ENCODE data around the gene RANBP3. TPM values are rescaled to one million over a fixed set of nuclear protein-coding genes. Genes with fewer than 3 reads are reported as not detected.

The RANBP3 gene
- total RNA-seq, 4 donors from 2014 or later = 55.6 to 85.0 (median 78.0) TPM

DNA sequence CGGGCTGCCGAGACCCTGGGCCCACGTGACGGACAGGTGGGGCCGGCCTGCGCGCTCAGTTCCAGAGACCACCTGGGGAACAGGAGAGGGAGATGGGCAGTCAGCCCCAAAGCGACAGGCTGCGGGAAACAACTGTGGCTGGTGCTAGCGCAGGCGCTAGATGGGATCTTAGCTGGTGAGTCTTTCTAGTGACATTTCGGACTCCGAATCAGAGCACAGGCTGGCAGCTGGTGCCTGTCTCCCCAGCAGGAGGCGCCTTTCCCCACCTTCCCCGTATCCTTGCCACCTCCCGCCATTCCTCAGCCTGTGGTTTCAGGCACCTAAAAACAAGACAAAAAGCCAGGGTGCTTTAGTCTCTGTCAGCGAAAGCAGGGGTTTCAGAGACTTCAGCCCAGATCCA lies 19.4 kb upstream of the RANBP3 start:
- Histone ChIP-seq H3K27me3 (no peaks in the 10 kb centered on the region), H3K4me3 (no peak overlapping the region), H3K9me3 (no peaks in the 10 kb centered on the region), H3K4me1 (peaks cover 7% of the 10 kb centered on the region), H3K36me3 (peaks cover 77% of the 10 kb centered on the region), H3K27ac (no peak overlapping the region)
- TF ChIP-seq POLR2AphosphoS5 (IDR thresholded peaks at IDR 0.05) (no peak), POLR2A (IDR thresholded peaks at IDR 0.05) (no peak), EP300 (IDR thresholded peaks at IDR 0.05) (no peak)
- 87% methylated on average over 17 of the region's 17 CpGs for WGBS
- DNase-seq (ENCODE audit: low spot score in 2 of 2) = no peak

DNA sequence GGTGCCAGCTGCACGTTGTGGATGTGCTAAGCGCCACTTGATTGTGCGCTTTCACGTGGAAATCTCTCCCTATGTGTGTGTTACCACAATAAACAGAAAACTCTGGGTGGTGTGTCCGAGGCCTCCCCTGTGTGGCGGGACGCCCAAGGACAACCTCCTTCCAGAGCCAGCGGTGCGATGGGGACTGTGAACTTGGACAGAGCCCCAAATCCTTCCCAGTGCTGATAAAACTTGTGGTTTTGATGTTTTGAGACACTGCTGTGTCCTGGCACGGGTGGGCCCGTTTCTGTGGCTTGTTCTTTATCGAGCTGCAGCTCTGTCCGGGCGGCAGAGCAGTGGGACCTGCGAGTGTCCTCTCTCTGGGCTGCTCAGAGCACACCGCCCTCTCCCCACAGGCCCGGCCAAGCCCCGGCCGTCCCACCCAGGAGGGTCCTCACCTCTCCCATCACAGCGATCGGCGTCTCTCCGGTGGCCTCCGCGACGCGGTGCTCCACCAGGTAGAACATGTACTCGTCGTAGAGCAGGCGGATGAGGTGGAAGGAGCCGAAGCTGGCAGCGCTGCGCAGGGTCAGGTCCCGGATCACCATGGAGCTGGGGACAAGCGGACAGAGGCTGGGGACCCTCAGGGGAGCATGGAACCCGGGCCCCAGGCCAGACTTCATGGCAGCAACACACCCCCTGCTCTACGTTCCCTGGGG lies 18.8 kb upstream of the RANBP3 start:
- peaks cover 7% of the 10 kb centered on the region for H3K4me1 ChIP-seq
- no peak for DNase-seq (ENCODE audit: low spot score in 2 of 2)
- no peak overlapping the region for H3K4me3 ChIP-seq
- no peak overlapping the region for H3K27ac ChIP-seq
- H3K27me3 ChIP-seq = no peaks in the 10 kb centered on the region
- 92% methylated on average over 19 of the region's 37 CpGs for WGBS
- H3K36me3 ChIP-seq = peaks cover 71% of the 10 kb centered on the region
- TF ChIP-seq EP300 (IDR thresholded peaks at IDR 0.05) (no peak), POLR2A (IDR thresholded peaks at IDR 0.05) (no peak), POLR2AphosphoS5 (IDR thresholded peaks at IDR 0.05) (no peak)
- TF ChIP-seq, protein P1, sequence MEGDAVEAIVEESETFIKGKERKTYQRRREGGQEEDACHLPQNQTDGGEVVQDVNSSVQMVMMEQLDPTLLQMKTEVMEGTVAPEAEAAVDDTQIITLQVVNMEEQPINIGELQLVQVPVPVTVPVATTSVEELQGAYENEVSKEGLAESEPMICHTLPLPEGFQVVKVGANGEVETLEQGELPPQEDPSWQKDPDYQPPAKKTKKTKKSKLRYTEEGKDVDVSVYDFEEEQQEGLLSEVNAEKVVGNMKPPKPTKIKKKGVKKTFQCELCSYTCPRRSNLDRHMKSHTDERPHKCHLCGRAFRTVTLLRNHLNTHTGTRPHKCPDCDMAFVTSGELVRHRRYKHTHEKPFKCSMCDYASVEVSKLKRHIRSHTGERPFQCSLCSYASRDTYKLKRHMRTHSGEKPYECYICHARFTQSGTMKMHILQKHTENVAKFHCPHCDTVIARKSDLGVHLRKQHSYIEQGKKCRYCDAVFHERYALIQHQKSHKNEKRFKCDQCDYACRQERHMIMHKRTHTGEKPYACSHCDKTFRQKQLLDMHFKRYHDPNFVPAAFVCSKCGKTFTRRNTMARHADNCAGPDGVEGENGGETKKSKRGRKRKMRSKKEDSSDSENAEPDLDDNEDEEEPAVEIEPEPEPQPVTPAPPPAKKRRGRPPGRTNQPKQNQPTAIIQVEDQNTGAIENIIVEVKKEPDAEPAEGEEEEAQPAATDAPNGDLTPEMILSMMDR (IDR thresholded peaks at IDR 0.05) = no peak
- H3K9me3 ChIP-seq = no peaks in the 10 kb centered on the region

DNA sequence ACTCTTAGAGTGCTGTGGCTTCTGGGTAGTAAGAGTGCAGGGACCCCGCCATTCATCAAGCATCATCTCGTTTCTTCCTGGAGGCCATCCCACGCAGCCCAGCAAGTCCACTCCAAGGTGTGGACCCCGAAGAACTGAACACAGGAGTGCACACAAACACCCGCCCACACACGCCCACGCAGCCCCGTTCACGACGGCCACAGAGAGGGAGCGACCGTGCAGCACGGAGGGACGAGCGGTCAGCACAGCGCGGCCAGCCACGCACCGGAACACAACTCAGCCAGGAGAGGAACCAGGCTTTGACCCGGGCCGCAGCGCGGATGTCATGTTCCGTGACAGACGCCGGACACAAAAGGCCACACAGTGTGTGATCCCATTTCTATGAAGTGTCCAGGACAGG lies 18.2 kb upstream of the RANBP3 start:
- no peaks in the 10 kb centered on the region for H3K9me3 ChIP-seq
- WGBS = 88% methylated on average over 26 of the region's 26 CpGs
- H3K27me3 ChIP-seq = no peaks in the 10 kb centered on the region
- H3K4me1 ChIP-seq = peaks cover 7% of the 10 kb centered on the region
- DNase-seq (ENCODE audit: low spot score in 2 of 2) = no peak
- no peak overlapping the region for H3K27ac ChIP-seq
- H3K36me3 ChIP-seq = peaks cover 65% of the 10 kb centered on the region
- TF ChIP-seq POLR2A (IDR thresholded peaks at IDR 0.05) = no peak
- TF ChIP-seq POLR2AphosphoS5 (IDR thresholded peaks at IDR 0.05) = no peak
- TF ChIP-seq, protein P1 (IDR thresholded peaks at IDR 0.05) = no peak
- no peak for TF ChIP-seq EP300 (IDR thresholded peaks at IDR 0.05)
- no peak overlapping the region for H3K4me3 ChIP-seq

DNA sequence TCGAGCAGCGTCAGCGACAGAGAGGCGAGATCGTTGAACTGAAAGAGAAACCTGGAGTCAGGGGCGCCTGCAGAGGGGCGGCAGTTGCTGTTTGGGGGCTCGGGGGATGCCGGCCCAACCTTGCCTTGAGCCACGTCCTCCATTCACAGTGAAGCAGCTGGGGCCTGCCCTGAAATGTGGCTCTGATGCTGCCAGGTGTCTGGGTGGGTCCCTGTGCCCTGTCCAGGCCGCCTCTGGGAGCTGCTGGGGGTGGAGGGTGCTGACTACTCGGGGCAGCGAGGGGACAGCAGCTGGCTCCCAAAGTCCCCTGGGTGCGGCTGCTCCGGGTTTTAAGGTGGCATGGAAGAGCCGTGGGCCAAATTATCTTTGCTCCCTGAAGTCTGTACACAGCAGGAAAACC lies 17.7 kb upstream of the RANBP3 start:
- Histone ChIP-seq H3K27me3 (no peaks in the 10 kb centered on the region), H3K4me1 (peaks cover 7% of the 10 kb centered on the region), H3K27ac (no peak overlapping the region), H3K4me3 (no peak overlapping the region), H3K36me3 (peaks cover 60% of the 10 kb centered on the region), H3K9me3 (no peaks in the 10 kb centered on the region)
- TF ChIP-seq, protein P1 (IDR thresholded peaks at IDR 0.05) = no peak
- no peak for TF ChIP-seq EP300 (IDR thresholded peaks at IDR 0.05)
- no peak for DNase-seq (ENCODE audit: low spot score in 2 of 2)
- 96% methylated on average over 11 of the region's 16 CpGs for WGBS

DNA sequence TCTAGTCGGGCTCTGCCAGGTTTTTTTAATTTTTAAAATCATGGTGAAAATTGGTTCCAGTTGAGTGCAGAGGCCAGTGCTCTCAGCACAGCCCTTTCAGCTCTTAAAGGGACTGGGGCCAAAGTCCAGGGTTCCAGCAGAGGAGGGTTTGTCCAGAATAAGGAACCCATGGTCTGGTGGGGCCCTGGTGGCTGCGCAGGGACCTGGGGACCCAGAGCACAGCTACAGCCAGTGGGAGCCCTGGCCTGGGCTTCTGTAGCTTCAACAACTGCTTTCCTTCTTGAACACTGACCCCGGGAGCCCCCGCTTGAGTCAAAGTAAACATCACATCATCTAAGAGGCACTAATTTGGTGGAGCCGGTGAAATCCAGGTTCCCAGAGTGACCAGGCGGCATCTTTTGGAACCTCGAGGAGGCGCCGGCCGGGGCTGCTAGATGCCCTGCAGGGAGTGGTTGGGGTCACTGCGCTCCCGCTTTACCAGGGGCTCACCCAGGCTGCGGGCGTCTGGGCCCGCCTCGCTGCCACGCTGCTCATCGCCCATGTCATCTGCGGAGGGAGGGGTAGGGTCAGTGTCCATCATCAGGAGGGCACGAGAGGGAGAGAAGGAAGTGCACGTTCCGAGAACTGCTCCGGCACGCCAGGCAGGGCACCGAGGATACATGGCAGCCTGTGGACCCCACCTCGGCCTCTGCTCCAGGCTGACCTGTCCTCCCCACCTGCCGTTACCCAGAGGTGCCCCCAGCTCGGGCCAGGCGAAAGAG lies 16.6 kb upstream of the RANBP3 start:
- H3K4me3 ChIP-seq = no peak overlapping the region
- TF ChIP-seq POLR2AphosphoS5 (IDR thresholded peaks at IDR 0.05) = no peak
- no peak for TF ChIP-seq EP300 (IDR thresholded peaks at IDR 0.05)
- no peak for TF ChIP-seq POLR2A (IDR thresholded peaks at IDR 0.05)
- TF ChIP-seq, protein P1 (IDR thresholded peaks at IDR 0.05) = no peak
- no peak for DNase-seq (ENCODE audit: low spot score in 2 of 2)
- no peaks in the 10 kb centered on the region for H3K9me3 ChIP-seq
- no peak overlapping the region for H3K27ac ChIP-seq
- peaks cover 49% of the 10 kb centered on the region for H3K36me3 ChIP-seq
- peaks cover 7% of the 10 kb centered on the region for H3K4me1 ChIP-seq
- H3K27me3 ChIP-seq = no peaks in the 10 kb centered on the region
- 88% methylated on average over 13 of the region's 29 CpGs for WGBS
